ENCODE data around the gene CRELD2. TPM values are rescaled to one million over a fixed set of nuclear protein-coding genes. Genes with fewer than 3 reads are reported as not detected.

Gene CRELD2
- total RNA-seq, 6 experiments from 2014 or later = 26.0 to 56.4 (median 47.8) TPM

- no peaks in the 10 kb centered on the region for H3K9me3 ChIP-seq
- WGBS (ENCODE audit: insufficient coverage, low coverage, low lambda C conversion rate, missing lambda C conversion rate) = 63% methylated on average over 2 of the region's 5 CpGs
- no peaks in the 10 kb centered on the region for H3K27me3 ChIP-seq
- TF ChIP-seq CTCF (IDR thresholded peaks at IDR 0.05) (no peak), POLR2A (IDR thresholded peaks at IDR 0.05) (no peak)
- no peak overlapping the region for H3K4me3 ChIP-seq
- intact Hi-C loops (cut with DNase I) = no loop called here
- H3K27ac ChIP-seq = no peak overlapping the region
- no peaks in the 10 kb centered on the region for H3K36me3 ChIP-seq
- DNase-seq (no peak), ATAC-seq (peak in 1 of 4 donors; percentile 38)
- no peaks in the 10 kb centered on the region for H3K4me1 ChIP-seq
These were observed 22.2 kb upstream of the CRELD2 start for GRCh38 chr22:49896201-49896600.

- Histone ChIP-seq H3K36me3 (peaks cover 0 to 5% (median 0%) of the 10 kb centered on the region in 4 donors), H3K4me3 (no peak overlapping the region), H3K27ac (no peak overlapping the region), H3K4me1 (no peaks in the 10 kb centered on the region), H3K27me3 (no peaks in the 10 kb centered on the region), H3K9me3 (no peaks in the 10 kb centered on the region)
- ATAC-seq (no peak), DNase-seq (no peak)
- TF ChIP-seq POLR2A (IDR thresholded peaks at IDR 0.05) = no peak
- TF ChIP-seq CTCF (IDR thresholded peaks at IDR 0.05) = no peak
- 95% methylated on average over 8 of the region's 8 CpGs for WGBS (ENCODE audit: insufficient coverage, low coverage, low lambda C conversion rate, missing lambda C conversion rate)
- intact Hi-C loops (cut with DNase I) = no loop called here
These were observed 21.3 kb upstream of the CRELD2 start for GRCh38 chr22:49897015-49897684.

GRCh38 chr22:49899530-49899929 is 18.9 kb upstream of the CRELD2 start:
- no peaks in the 10 kb centered on the region for H3K9me3 ChIP-seq
- H3K36me3 ChIP-seq = peaks cover 0 to 22% (median 7%) of the 10 kb centered on the region in 4 donors
- no peak for ATAC-seq
- 64% methylated on average over 3 of the region's 6 CpGs for WGBS (ENCODE audit: insufficient coverage, low coverage, low lambda C conversion rate, missing lambda C conversion rate)
- H3K27ac ChIP-seq = no peak overlapping the region
- H3K4me3 ChIP-seq = no peak overlapping the region
- intact Hi-C loops (cut with DNase I) = no loop called here
- TF ChIP-seq POLR2A (IDR thresholded peaks at IDR 0.05) = no peak
- H3K4me1 ChIP-seq = no peaks in the 10 kb centered on the region
- no peaks in the 10 kb centered on the region for H3K27me3 ChIP-seq
- DNase-seq = no peak

DNA sequence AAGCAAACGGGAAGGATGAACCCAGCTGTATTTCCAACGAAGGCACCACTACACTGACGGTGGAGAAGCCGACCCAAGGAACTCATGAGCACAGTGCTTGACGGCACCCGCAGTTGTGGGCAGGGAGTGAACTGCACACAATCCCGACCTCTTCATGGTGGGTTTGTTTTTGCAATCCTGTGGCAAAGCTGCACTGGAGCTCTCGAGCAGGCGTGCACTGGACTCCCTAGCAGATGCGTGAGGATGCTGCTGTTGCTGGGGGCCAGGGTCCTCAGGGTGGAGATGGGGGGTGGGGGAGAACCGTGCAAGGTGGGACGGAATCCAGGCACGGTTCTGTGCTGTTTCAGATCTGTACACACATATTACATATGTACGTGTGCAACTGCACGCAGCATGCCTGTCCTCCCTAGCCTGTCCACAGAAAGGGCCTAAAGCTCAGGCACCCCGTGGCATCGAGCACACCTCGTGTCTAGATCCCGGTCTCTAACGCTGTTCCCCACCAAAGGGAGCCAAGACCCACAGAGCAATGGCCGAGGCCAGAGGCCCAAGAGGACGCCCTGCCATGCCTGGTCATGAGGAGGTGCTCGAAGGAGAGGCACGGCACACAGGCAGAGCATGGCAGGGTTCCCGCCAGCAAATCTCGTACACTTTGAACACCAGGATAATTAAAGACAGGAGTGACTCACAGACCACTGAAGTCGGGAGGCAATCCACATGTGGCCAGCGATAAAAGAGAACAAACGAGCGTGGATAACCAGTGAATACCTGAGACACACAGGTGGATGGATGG is 17.8 kb upstream of the CRELD2 start:
- no peaks in the 10 kb centered on the region for H3K27me3 ChIP-seq
- TF ChIP-seq POLR2A (IDR thresholded peaks at IDR 0.05) (no peak), CTCF (IDR thresholded peaks at IDR 0.05) (no peak)
- H3K9me3 ChIP-seq = no peaks in the 10 kb centered on the region
- ATAC-seq (peak in 1 of 4 donors; percentile 22), DNase-seq (no peak)
- H3K4me1 ChIP-seq = no peaks in the 10 kb centered on the region
- WGBS (ENCODE audit: insufficient coverage, low coverage, low lambda C conversion rate, missing lambda C conversion rate) = 90% methylated on average over 21 of the region's 30 CpGs
- intact Hi-C loops (cut with DNase I) = no loop called here
- H3K27ac ChIP-seq = no peak overlapping the region
- peaks cover 0 to 23% (median 7%) of the 10 kb centered on the region in 4 donors for H3K36me3 ChIP-seq
- H3K4me3 ChIP-seq = no peak overlapping the region

- Histone ChIP-seq H3K4me3 (no peak overlapping the region), H3K4me1 (no peaks in the 10 kb centered on the region), H3K27me3 (no peaks in the 10 kb centered on the region), H3K36me3 (peaks cover 0 to 23% (median 7%) of the 10 kb centered on the region in 4 donors), H3K27ac (no peak overlapping the region), H3K9me3 (no peaks in the 10 kb centered on the region)
- DNase-seq (no peak), ATAC-seq (no peak)
- intact Hi-C loops (cut with DNase I) = no loop called here
- WGBS (ENCODE audit: insufficient coverage, low coverage, low lambda C conversion rate, missing lambda C conversion rate) = 100% methylated on average over 6 of the region's 11 CpGs
- no peak for TF ChIP-seq POLR2A (IDR thresholded peaks at IDR 0.05)
- no peak for TF ChIP-seq CTCF (IDR thresholded peaks at IDR 0.05)
These were observed 17.0 kb upstream of the CRELD2 start for GRCh38 chr22:49901457-49901856.
